ENCODE measurements around the gene PREX1. TPM values are rescaled to one million over a fixed set of nuclear protein-coding genes. Genes with fewer than 3 reads are reported as not detected.

PREX1 gene
- total and polyA plus RNA-seq, 2 experiments from 2014 or later, result 2.4 to 10.3 TPM

- Mint-ChIP-seq H3K27ac (no peak overlapping the region), H3K4me3 (no peak overlapping the region), H3K9me3 (peaks cover 22% of the 10 kb centered on the region), H3K27me3 (ENCODE audit: insufficient read depth, low read depth, poor library complexity) (peaks cover 15% of the 10 kb centered on the region), H3K36me3 (ENCODE audit: low read depth) (peaks cover 6% of the 10 kb centered on the region; the same call in 2 of the 3 replicates), H3K4me1 (peaks cover 7% of the 10 kb centered on the region; the same call in 2 of the 3 replicates)
- no peaks in the 10 kb centered on the region for H3K27me3 ChIP-seq (ENCODE audit: insufficient read depth)
- no peak overlapping the region for H3K27ac ChIP-seq (ENCODE audit: low read depth)
- H3K4me1 ChIP-seq (ENCODE audit: insufficient read depth), result 0 out of 2 replicates have a peak, but pooled peaks cover 3% of the 10 kb centered on the region
- no peaks in the 10 kb centered on the region for H4K20me1 ChIP-seq (replicated peaks; ENCODE audit: insufficient read depth)
- no peaks in the 10 kb centered on the region for H3K36me3 ChIP-seq (ENCODE audit: insufficient read depth)
- no peaks in the 10 kb centered on the region for H3K9me2 ChIP-seq (ENCODE audit: insufficient read depth)
- H2AFZ ChIP-seq, result no peak overlapping the region
- no peak for DNase-seq (ENCODE audit: low spot score)
- no peaks in the 10 kb centered on the region for H3F3A ChIP-seq (replicated peaks; ENCODE audit: low read depth)
- no peak overlapping the region for H3K4me2 ChIP-seq
- no peak overlapping the region for H3K4me3 ChIP-seq
- no peak for ATAC-seq
- TF ChIP-seq ETS1 (IDR thresholded peaks at IDR 0.05) (no peak), ZNF462 (CRISPR knock-in tag; IDR thresholded peaks at IDR 0.05) (no peak), REST (IDR thresholded peaks at IDR 0.05; ENCODE audit: unreplicated experiment) (no peak), JUNB (IDR thresholded peaks at IDR 0.05; ENCODE audit: unreplicated experiment) (no peak), POLR2AphosphoS5 (IDR thresholded peaks at IDR 0.05; ENCODE audit: low read depth) (no peak), EZH2 (IDR thresholded peaks at IDR 0.05; ENCODE audit: low read depth, unreplicated experiment) (no peak), ZNF331 (CRISPR knock-in tag; IDR thresholded peaks at IDR 0.05; ENCODE audit: low read depth) (no peak), NANOG (IDR thresholded peaks at IDR 0.05; ENCODE audit: borderline replicate concordance) (no peak), CTCF (conservative IDR thresholded peaks at IDR 0.05; ENCODE audit: low read depth in 2 of 2) (no peak), ZNF114 (CRISPR knock-in tag; IDR thresholded peaks at IDR 0.05) (no peak), CREB1 (CRISPR knock-in tag; IDR thresholded peaks at IDR 0.05; ENCODE audit: low read depth) (no peak)
- H3K79me2 ChIP-seq (replicated peaks; ENCODE audit: insufficient read depth), result no peaks in the 10 kb centered on the region
Observed at GRCh38 chr20:48585061-48585870, 242.5 kb downstream of the PREX1 start.
